Keratinocyte (primary cell): ENCODE measurements around the gene PTGS2.
A peak's percentile ranks its signal among the peaks of the same experiment; 100 is the strongest.

Source experiments
- CTCF ChIP-seq, 3 experiments: IDR thresholded peaks in 1 of 3; conservative IDR thresholded peaks in 1 of 3; optimal IDR thresholded peaks in 1 of 3; 2 replicates in 2 of 3; 3 replicates in 1 of 3; pipeline versions ENCODE3 to v1.5.1; 2011; ENCODE audit warnings: low read length in 3 of 3, mild to moderate bottlenecking in 3 of 3, moderate library complexity in 2 of 3, control low read depth in 1 of 3, inconsistent platforms in 1 of 3; ENCODE audit not compliant: insufficient read depth in 2 of 3; ENCODE audit errors: extremely low read depth in 1 of 3
- EZH2 ChIP-seq: IDR thresholded peaks from one replicate; pipeline ENCODE4 v1.6.1; 2012; ENCODE audit warnings: inconsistent platforms, mild to moderate bottlenecking, low read length, moderate library complexity

- peak in 2 of 3 experiments; percentile 55 to 63 for TF ChIP-seq CTCF (optimal IDR thresholded peaks at IDR 0.05 in 1 of 3, IDR thresholded peaks at IDR 0.05 in 1 of 3, conservative IDR thresholded peaks at IDR 0.05 in 1 of 3; ENCODE audit: extremely low read depth in 1 of 3, insufficient read depth in 2 of 3, low read length in 3 of 3)
- TF ChIP-seq EZH2 = no peak
These were observed 42.6 kb upstream of the PTGS2 start for GRCh38 chr1:186722711-186723309.
